Endodermal cell (in vitro differentiated cells): ENCODE results near the gene CLEC4A. TPM values are rescaled to one million over a fixed set of nuclear protein-coding genes. Genes with fewer than 3 reads are reported as not detected.
A peak's percentile ranks its signal among the peaks of the same experiment; 100 is the strongest.

Source experiments
- DNase-seq: peaks from one replicate; pipeline ENCODE4 v3.0.0-alpha.2; 2017
- H3K27ac ChIP-seq: 2 replicates; pipeline ENCODE4 v1.5.1; 2013; ENCODE audit warnings: mild to moderate bottlenecking, low read depth, low read length, moderate library complexity
- H3K27me3 ChIP-seq: 2 replicates; pipeline ENCODE4 v1.6.1; 2013; ENCODE audit warnings: mild to moderate bottlenecking, low read length, moderate library complexity; ENCODE audit not compliant: insufficient read depth, control insufficient read depth, poor library complexity, severe bottlenecking
- H3K36me3 ChIP-seq: 2 replicates; pipeline ENCODE4 v1.7.0; 2013; ENCODE audit warnings: mild to moderate bottlenecking, low read length, moderate library complexity; ENCODE audit not compliant: control insufficient read depth, insufficient read depth
- H3K4me1 ChIP-seq: one replicate; pipeline ENCODE4 v1.7.0; 2013; ENCODE audit warnings: low read length; ENCODE audit not compliant: control insufficient read depth, insufficient read depth
- H3K4me3 ChIP-seq: 2 replicates; pipeline ENCODE4 v1.5.1; 2013; ENCODE audit warnings: mild to moderate bottlenecking, low read length, moderate library complexity
- H3K9ac ChIP-seq: 2 replicates; pipeline ENCODE4 v1.6.1; 2013; ENCODE audit warnings: mild to moderate bottlenecking, low read length, moderate library complexity; ENCODE audit not compliant: poor library complexity, severe bottlenecking; ENCODE audit errors: extremely low read depth
- H3K9me3 ChIP-seq: 2 replicates; pipeline ENCODE4 v1.6.1; 2013; ENCODE audit warnings: mild to moderate bottlenecking, low read length, moderate library complexity; ENCODE audit not compliant: control insufficient read depth
- H3K27ac Mint-ChIP-seq: 2 replicates; pipeline ENCODE4 v1.8.0; 2020; ENCODE audit warnings: mixed read lengths
- H3K27me3 Mint-ChIP-seq: 2 replicates; pipeline ENCODE4 v1.8.0; 2021; ENCODE audit warnings: mild to moderate bottlenecking, mixed read lengths; ENCODE audit not compliant: insufficient read depth
- H3K36me3 Mint-ChIP-seq: 2 replicates; pipeline ENCODE4 v1.8.0; 2020; ENCODE audit warnings: low read depth, mixed read lengths
- H3K4me1 Mint-ChIP-seq: 2 replicates; pipeline ENCODE4 v1.8.0; 2020; ENCODE audit warnings: mixed read lengths
- H3K4me3 Mint-ChIP-seq: 2 replicates; pipeline ENCODE4 v1.8.0; 2020; ENCODE audit warnings: mild to moderate bottlenecking, moderate library complexity, mixed read lengths
- H3K9me3 Mint-ChIP-seq: 2 replicates; pipeline ENCODE4 v1.8.0; 2020; ENCODE audit warnings: mild to moderate bottlenecking, mixed read lengths
- WGBS, 2 experiments: methylation state at CpG; one replicate each; pipeline versions ENCODE4 v1.1.5 to v1.1.7; 2013; ENCODE audit warnings: missing lambda C conversion rate in 2 of 2, mixed read lengths in 1 of 2; ENCODE audit not compliant: insufficient coverage in 1 of 2, insufficient read length in 1 of 2; 5-methylcytosine and 5-hydroxymethylcytosine counted together
- total RNA-seq, 2 donors: library from RNA; stranded (reverse); fragmentation: NEBNext Ultra II Directional in 1 of 2; extraction: Animal tissue kit (Norgen Biotek cat#: 25700) in 1 of 2; gene quantifications; 2 replicates in 1 of 2; 3 replicates in 1 of 2; pipeline ENCODE4 v1.2.1, GENCODE V29; 2021
- TF ChIP-seq, protein P1 (sequence below): fragments of 200-600 bp; sonication (generic); conservative IDR thresholded peaks from 2 replicates; pipeline ENCODE4 v1.5.0; 2021; ENCODE audit warnings: antibody characterized with exemption, mild to moderate bottlenecking

CLEC4A gene
- total RNA-seq, 2 donors from 2014 or later = 0.53 TPM; not detected in 1

DNA sequence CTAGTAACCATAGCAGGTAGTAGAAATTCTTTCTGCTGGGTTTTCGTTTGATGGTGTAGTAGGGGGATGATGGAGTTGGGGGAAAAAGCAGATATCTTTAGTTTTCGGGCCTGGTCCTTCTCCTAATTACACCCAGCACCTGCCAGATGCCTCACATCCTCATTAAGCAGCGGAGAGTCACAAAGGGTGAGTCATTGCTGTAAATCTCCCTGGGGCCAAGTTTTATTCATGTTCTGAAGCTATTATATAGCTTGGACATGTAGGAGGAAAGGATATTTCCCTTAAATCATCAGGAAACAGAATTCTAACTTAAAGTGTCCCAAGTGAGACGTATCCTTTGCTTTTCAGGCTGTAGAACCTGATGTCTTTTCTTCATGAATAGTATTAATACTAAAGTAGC lies 46.2 kb upstream of the CLEC4A start:
- Mint-ChIP-seq H3K36me3 (no peaks in the 10 kb centered on the region), H3K27ac (no peak overlapping the region)
- 60 to 72% methylated on average over 1 to 3 of the region's 4 CpGs for WGBS, 2 experiments

DNA sequence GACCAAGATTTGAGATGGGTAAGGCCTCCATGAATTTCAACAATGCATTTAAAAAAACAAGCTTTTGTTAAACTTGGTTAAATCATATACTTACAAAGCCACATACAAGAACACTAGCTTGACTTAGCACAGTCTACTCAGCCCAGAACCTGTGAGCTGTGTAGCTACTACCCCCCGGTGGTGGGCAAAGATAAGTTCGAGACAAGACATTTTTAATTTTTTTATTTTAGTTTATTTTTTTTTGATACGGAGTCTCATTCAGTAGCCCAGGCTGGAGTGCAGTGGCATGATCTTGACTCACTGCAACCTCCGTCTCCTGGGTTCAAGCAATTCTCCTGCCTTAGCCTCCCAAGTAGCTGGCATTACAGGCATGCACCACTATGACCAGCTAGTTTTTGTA lies 45.0 kb upstream of the CLEC4A start:
- Histone ChIP-seq H3K9ac (no peak overlapping the region), H3K27me3 (no peaks in the 10 kb centered on the region), H3K36me3 (no peaks in the 10 kb centered on the region), H3K4me1 (no peaks in the 10 kb centered on the region), H3K27ac (no peak overlapping the region), H3K4me3 (no peak overlapping the region), H3K9me3 (no peaks in the 10 kb centered on the region)
- no peaks in the 10 kb centered on the region for H3K36me3 Mint-ChIP-seq
- H3K27ac Mint-ChIP-seq = no peak overlapping the region
- H3K27me3 Mint-ChIP-seq = no peaks in the 10 kb centered on the region
- peaks cover 1% of the 10 kb centered on the region for H3K9me3 Mint-ChIP-seq
- peaks cover 26% of the 10 kb centered on the region for H3K4me1 Mint-ChIP-seq
- peak; percentile 80 for DNase-seq
- 57 to 73% methylated on average over 2 to 4 of the region's 4 CpGs for WGBS, 2 experiments
- TF ChIP-seq, protein P1, sequence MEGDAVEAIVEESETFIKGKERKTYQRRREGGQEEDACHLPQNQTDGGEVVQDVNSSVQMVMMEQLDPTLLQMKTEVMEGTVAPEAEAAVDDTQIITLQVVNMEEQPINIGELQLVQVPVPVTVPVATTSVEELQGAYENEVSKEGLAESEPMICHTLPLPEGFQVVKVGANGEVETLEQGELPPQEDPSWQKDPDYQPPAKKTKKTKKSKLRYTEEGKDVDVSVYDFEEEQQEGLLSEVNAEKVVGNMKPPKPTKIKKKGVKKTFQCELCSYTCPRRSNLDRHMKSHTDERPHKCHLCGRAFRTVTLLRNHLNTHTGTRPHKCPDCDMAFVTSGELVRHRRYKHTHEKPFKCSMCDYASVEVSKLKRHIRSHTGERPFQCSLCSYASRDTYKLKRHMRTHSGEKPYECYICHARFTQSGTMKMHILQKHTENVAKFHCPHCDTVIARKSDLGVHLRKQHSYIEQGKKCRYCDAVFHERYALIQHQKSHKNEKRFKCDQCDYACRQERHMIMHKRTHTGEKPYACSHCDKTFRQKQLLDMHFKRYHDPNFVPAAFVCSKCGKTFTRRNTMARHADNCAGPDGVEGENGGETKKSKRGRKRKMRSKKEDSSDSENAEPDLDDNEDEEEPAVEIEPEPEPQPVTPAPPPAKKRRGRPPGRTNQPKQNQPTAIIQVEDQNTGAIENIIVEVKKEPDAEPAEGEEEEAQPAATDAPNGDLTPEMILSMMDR = peak; percentile 86
- H3K4me3 Mint-ChIP-seq = no peak overlapping the region

More for the DNA sequence above, 46.2 kb upstream of the CLEC4A start:
- no peaks in the 10 kb centered on the region for H3K36me3 ChIP-seq
- Mint-ChIP-seq H3K4me3 (no peak overlapping the region), H3K4me1 (peaks cover 19% of the 10 kb centered on the region), H3K27me3 (no peaks in the 10 kb centered on the region), H3K9me3 (peaks cover 3% of the 10 kb centered on the region)
- no peaks in the 10 kb centered on the region for H3K27me3 ChIP-seq
- DNase-seq = no peak
- no peak overlapping the region for H3K27ac ChIP-seq
- H3K4me3 ChIP-seq = no peak overlapping the region
- TF ChIP-seq, protein P1 = no peak
- H3K9ac ChIP-seq = no peak overlapping the region
- no peaks in the 10 kb centered on the region for H3K4me1 ChIP-seq
- no peaks in the 10 kb centered on the region for H3K9me3 ChIP-seq

DNA sequence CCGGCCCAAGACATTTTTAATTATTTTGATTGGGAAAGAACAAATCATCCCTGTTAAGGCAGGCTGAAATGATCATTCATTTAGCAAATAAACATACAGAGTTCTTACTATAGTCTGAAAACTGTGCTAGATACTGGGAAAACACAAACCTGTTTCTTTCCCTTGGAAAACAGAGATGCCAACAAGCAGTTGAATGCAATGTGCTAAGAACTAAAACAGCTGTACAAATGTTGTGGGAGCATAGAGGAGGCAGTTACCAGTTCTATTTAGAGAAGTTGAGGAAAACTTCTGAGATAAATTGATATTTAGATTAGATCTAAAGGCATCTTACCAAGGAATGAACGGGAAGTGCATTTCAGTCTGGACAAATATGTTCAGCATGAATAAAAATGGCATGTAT lies 44.5 kb upstream of the CLEC4A start:
- TF ChIP-seq, protein P1 = no peak
- no peak overlapping the region for H3K27ac Mint-ChIP-seq
- H3K36me3 Mint-ChIP-seq = no peaks in the 10 kb centered on the region

More for the DNA sequence above, 44.5 kb upstream of the CLEC4A start:
- no peaks in the 10 kb centered on the region for H3K9me3 ChIP-seq
- Mint-ChIP-seq H3K4me1 (peaks cover 26% of the 10 kb centered on the region), H3K9me3 (no peaks in the 10 kb centered on the region), H3K4me3 (no peak overlapping the region), H3K27me3 (no peaks in the 10 kb centered on the region)
- no peaks in the 10 kb centered on the region for H3K36me3 ChIP-seq
- H3K27ac ChIP-seq = no peak overlapping the region
- no peaks in the 10 kb centered on the region for H3K4me1 ChIP-seq
- no peaks in the 10 kb centered on the region for H3K27me3 ChIP-seq
- 93 to 100% methylated on average over 1 to 2 of the region's 2 CpGs for WGBS, 2 experiments
- no peak for DNase-seq
- no peak overlapping the region for H3K4me3 ChIP-seq
- no peak overlapping the region for H3K9ac ChIP-seq
